Astrocyte (in vitro differentiated cells and primary cell): ENCODE measurements around the gene SELENOO.

Experiments used
- EZH2 ChIP-seq: IDR thresholded peaks from 2 replicates; pipeline ENCODE4 v1.6.1; 2012; ENCODE audit warnings: mild to moderate bottlenecking, low read length, inconsistent platforms; ENCODE audit not compliant: insufficient read depth
- TF ChIP-seq, protein P1 (sequence below): IDR thresholded peaks from 2 replicates; pipeline ENCODE4 v1.5.1; 2011; ENCODE audit warnings: low read depth, mild to moderate bottlenecking, inconsistent platforms, low read length, moderate library complexity; ENCODE audit not compliant: insufficient read depth

DNA sequence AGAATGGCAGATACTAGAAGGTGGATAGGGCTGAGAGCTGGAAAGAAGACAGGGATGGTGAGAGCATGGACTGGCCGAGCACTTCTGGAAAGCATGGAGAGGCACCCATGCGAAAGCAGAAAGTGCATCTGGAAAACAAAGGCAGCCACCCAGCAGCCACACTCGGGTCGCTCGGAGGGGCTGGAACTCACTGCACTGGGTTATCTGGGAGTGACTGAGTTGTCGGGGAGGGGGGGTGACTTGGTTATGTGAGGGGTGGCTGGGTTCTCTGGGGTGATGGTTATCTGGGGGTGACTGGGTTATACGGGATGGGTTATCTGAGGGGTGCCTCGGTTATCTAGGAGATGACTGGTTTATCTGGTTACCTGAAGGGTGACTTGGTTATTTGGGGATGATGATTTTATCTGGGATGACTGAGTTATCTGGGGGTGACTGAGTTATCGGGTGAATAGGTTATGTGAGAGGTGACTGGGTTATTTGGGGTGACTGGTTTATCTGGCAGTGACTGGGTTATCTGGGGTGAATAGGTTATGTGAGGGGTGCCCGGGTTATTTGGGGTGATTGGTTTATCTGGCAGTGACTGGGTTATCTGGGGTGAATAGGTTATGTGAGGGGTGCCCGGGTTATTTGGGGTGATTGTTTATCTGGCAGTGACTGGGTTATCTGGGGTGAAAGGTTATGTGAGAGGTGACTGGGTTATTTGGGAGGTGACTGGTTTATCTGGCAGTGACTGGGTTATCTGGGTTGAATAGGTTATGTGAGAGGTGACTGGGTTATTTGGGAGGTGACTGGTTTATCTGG is 32.9 kb upstream of the SELENOO start:
- TF ChIP-seq, protein P1, sequence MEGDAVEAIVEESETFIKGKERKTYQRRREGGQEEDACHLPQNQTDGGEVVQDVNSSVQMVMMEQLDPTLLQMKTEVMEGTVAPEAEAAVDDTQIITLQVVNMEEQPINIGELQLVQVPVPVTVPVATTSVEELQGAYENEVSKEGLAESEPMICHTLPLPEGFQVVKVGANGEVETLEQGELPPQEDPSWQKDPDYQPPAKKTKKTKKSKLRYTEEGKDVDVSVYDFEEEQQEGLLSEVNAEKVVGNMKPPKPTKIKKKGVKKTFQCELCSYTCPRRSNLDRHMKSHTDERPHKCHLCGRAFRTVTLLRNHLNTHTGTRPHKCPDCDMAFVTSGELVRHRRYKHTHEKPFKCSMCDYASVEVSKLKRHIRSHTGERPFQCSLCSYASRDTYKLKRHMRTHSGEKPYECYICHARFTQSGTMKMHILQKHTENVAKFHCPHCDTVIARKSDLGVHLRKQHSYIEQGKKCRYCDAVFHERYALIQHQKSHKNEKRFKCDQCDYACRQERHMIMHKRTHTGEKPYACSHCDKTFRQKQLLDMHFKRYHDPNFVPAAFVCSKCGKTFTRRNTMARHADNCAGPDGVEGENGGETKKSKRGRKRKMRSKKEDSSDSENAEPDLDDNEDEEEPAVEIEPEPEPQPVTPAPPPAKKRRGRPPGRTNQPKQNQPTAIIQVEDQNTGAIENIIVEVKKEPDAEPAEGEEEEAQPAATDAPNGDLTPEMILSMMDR = no peak
- no peak for TF ChIP-seq EZH2
